H1 (cell line): ENCODE results near the gene MMP25. TPM values are rescaled to one million over a fixed set of nuclear protein-coding genes. Genes with fewer than 3 reads are reported as not detected.

Experiments used
- CTCF ChIA-PET: fragments of 300-600 bp; sonication (Branson Sonifier 250); formaldehyde crosslinking; loops from one replicate; lab custom pipeline; 2021; ENCODE audit not compliant: partially characterized antibody; lab: Charles Lee
- POLR2A ChIA-PET: fragments of 300-600 bp; sonication (Branson Sonifier 250); formaldehyde crosslinking; loops from one replicate; lab custom pipeline; 2021; ENCODE audit warnings: inconsistent platforms; ENCODE audit not compliant: partially characterized antibody; lab: Charles Lee
- DNase-seq, 2 experiments: peaks; one replicate each; pipeline versions ENCODE4 v3.0.0 to v3.0.0-alpha.2; 2010 to 2022; ENCODE audit warnings: low spot score in 2 of 2, low read depth in 1 of 2, mixed read lengths in 1 of 2
- FAIRE-seq: peaks from 2 replicates; lab custom pipeline; 2011; peaks lifted over from hg19 to GRCh38; lab: Jason Lieb, UNC
- H2AFZ ChIP-seq: 2 replicates; pipeline ENCODE4 v1.8.1; 2012; ENCODE audit warnings: low read length, inconsistent platforms
- H2AK5ac ChIP-seq: 2 replicates; pipeline ENCODE4 v1.6.1; 2013; ENCODE audit warnings: low read depth, low read length
- H2BK120ac ChIP-seq: replicated peaks from 2 replicates; pipeline ENCODE3; 2013; ENCODE audit warnings: low read depth, low read length, inconsistent platforms
- H2BK12ac ChIP-seq: 2 replicates; pipeline ENCODE4 v1.6.1; 2013; ENCODE audit warnings: low read depth, low read length
- H2BK15ac ChIP-seq: 2 replicates; pipeline ENCODE4 v1.6.1; 2013; ENCODE audit warnings: low read length
- H2BK20ac ChIP-seq: 2 replicates; pipeline ENCODE4 v1.6.1; 2013; ENCODE audit warnings: low read length
- H2BK5ac ChIP-seq: 2 replicates; pipeline ENCODE4 v1.6.1; 2013; ENCODE audit warnings: low read depth, low read length
- H3K14ac ChIP-seq: 2 replicates; pipeline ENCODE4 v1.6.1; 2013; ENCODE audit warnings: inconsistent platforms; ENCODE audit not compliant: insufficient read length
- H3K18ac ChIP-seq: 2 replicates; pipeline ENCODE4 v1.6.1; 2013; ENCODE audit warnings: low read length; ENCODE audit errors: extremely low read depth
- H3K23ac ChIP-seq: 2 replicates; pipeline ENCODE4 v1.6.1; 2013; ENCODE audit warnings: inconsistent platforms; ENCODE audit not compliant: insufficient read length
- H3K23me2 ChIP-seq: 2 replicates; pipeline ENCODE4 v1.6.1; 2013; ENCODE audit warnings: low read depth, low read length
- H3K27ac ChIP-seq: 2 replicates; pipeline ENCODE4 v1.6.1; 2011; ENCODE audit warnings: low read depth, low read length, inconsistent platforms
- H3K27me3 ChIP-seq, 4 experiments: replicated peaks in 1 of 4; 1 replicate in 1 of 4; 2 replicates in 3 of 4; pipeline versions ENCODE4 v1.6.1 to v1.8.1; 2011 to 2013; ENCODE audit warnings: low read length in 3 of 4, mild to moderate bottlenecking in 3 of 4, inconsistent platforms in 2 of 4, mixed read lengths in 2 of 4, moderate library complexity in 1 of 4; ENCODE audit not compliant: control insufficient read depth in 3 of 4, insufficient read depth in 3 of 4; ENCODE audit errors: extremely low read depth in 1 of 4
- H3K36me3 ChIP-seq, 4 experiments: 2 replicates each; pipeline versions ENCODE4 v1.6.1 to v1.8.1; 2011 to 2013; ENCODE audit warnings: mild to moderate bottlenecking in 4 of 4, low read length in 3 of 4, moderate library complexity in 2 of 4, control low read depth in 1 of 4, inconsistent platforms in 1 of 4; ENCODE audit not compliant: insufficient read depth in 4 of 4, control insufficient read depth in 2 of 4
- H3K4ac ChIP-seq: replicated peaks from 2 replicates; pipeline ENCODE3; 2013; ENCODE audit warnings: low read length, low read depth, mixed read lengths, inconsistent platforms; ENCODE audit not compliant: insufficient read length
- H3K4me1 ChIP-seq, 4 experiments: replicated peaks in 1 of 4; 1 replicate in 1 of 4; 2 replicates in 3 of 4; pipeline versions ENCODE4 v1.6.1 to v1.8.1; 2011 to 2013; ENCODE audit warnings: low read length in 3 of 4, inconsistent platforms in 2 of 4, mixed read lengths in 1 of 4; ENCODE audit not compliant: insufficient read depth in 4 of 4, control insufficient read depth in 3 of 4
- H3K4me2 ChIP-seq, 2 experiments: 2 replicates each; pipeline versions ENCODE4 v1.6.1 to v1.8.1; 2011 to 2013; ENCODE audit warnings: low read depth in 2 of 2, low read length in 2 of 2, control low read depth in 1 of 2, inconsistent platforms in 1 of 2, mild to moderate bottlenecking in 1 of 2; ENCODE audit not compliant: insufficient read depth in 1 of 2
- H3K4me3 ChIP-seq, 4 experiments: fragments of 200-600, 300-600 bp in 1 of 4; sonication (generic), shearing (Covaris generic), sonication (Bioruptor Twin) in 1 of 4; 2 replicates each; pipeline versions ENCODE4 v1.5.1 to v1.8.1; 2011 to 2016; ENCODE audit warnings: low read length in 4 of 4, low read depth in 3 of 4, control low read depth in 2 of 4, inconsistent platforms in 2 of 4, mild to moderate bottlenecking in 2 of 4, mixed read lengths in 1 of 4, moderate library complexity in 1 of 4; ENCODE audit not compliant: insufficient read depth in 2 of 4; ENCODE audit errors: extremely low read depth in 1 of 4
- H3K56ac ChIP-seq: replicated peaks from 2 replicates; pipeline ENCODE3; 2013; ENCODE audit warnings: low read depth, mild to moderate bottlenecking, mixed read lengths, low read length, inconsistent platforms; ENCODE audit not compliant: insufficient read length
- H3K79me1 ChIP-seq: 2 replicates; pipeline ENCODE4 v1.6.1; 2013; ENCODE audit warnings: low read depth, low read length, control low read depth
- H3K79me2 ChIP-seq, 2 experiments: 2 replicates each; pipeline versions ENCODE4 v1.6.1 to v1.8.1; 2012 to 2013; ENCODE audit warnings: low read length in 2 of 2, mild to moderate bottlenecking in 2 of 2, inconsistent platforms in 1 of 2; ENCODE audit not compliant: insufficient read depth in 2 of 2, control insufficient read depth in 1 of 2
- H3K9ac ChIP-seq, 4 experiments: replicated peaks in 1 of 4; 1 replicate in 1 of 4; 2 replicates in 3 of 4; pipeline versions ENCODE4 v1.6.1 to v1.8.1; 2011 to 2013; ENCODE audit warnings: low read depth in 3 of 4, low read length in 3 of 4, control low read depth in 2 of 4, mild to moderate bottlenecking in 2 of 4, moderate library complexity in 2 of 4, inconsistent platforms in 1 of 4; ENCODE audit errors: extremely low read depth in 1 of 4
- H3K9me3 ChIP-seq, 2 experiments: 2 replicates each; pipeline versions ENCODE4 v1.6.1 to v1.8.1; 2012 to 2013; ENCODE audit warnings: mild to moderate bottlenecking in 2 of 2, moderate library complexity in 2 of 2, control low read depth in 1 of 2, inconsistent platforms in 1 of 2, low read depth in 1 of 2, low read length in 1 of 2, mixed read lengths in 1 of 2; ENCODE audit not compliant: insufficient read depth in 2 of 2
- H4K20me1 ChIP-seq, 2 experiments: replicated peaks in 1 of 2; 2 replicates each; pipeline versions ENCODE3 to v1.8.1; 2011 to 2013; ENCODE audit warnings: inconsistent platforms in 2 of 2, low read length in 2 of 2, mild to moderate bottlenecking in 1 of 2; ENCODE audit not compliant: insufficient read depth in 2 of 2, control insufficient read depth in 1 of 2
- H4K5ac ChIP-seq: 2 replicates; pipeline ENCODE4 v1.6.1; 2013; ENCODE audit warnings: low read length, low read depth, mixed read lengths, inconsistent platforms; ENCODE audit not compliant: insufficient read length
- H4K8ac ChIP-seq: 2 replicates; pipeline ENCODE4 v1.8.0; 2013; ENCODE audit warnings: mild to moderate bottlenecking, moderate library complexity, low read length, inconsistent platforms; ENCODE audit not compliant: insufficient read depth; ENCODE audit errors: extremely low read depth
- H4K91ac ChIP-seq: replicated peaks from 2 replicates; pipeline ENCODE3; 2013; ENCODE audit warnings: low read length, mixed read lengths, inconsistent platforms; ENCODE audit not compliant: insufficient read length
- ASH2L ChIP-seq: fragments of 200-600, 300-600 bp; sonication (generic); IDR thresholded peaks from one replicate; pipeline ENCODE4 v1.7.1; 2017; ENCODE audit warnings: low read length
- BACH1 ChIP-seq: IDR thresholded peaks from 2 replicates; pipeline ENCODE4 v1.6.1; 2012; ENCODE audit warnings: low read length, improper control_type of control experiment
- CHD1 ChIP-seq: IDR thresholded peaks from 2 replicates; pipeline ENCODE4 v1.6.1; 2012; ENCODE audit warnings: low read depth, low read length, improper control_type of control experiment
- EGR1 ChIP-seq: IDR thresholded peaks from 2 replicates; pipeline ENCODE4 v1.6.1; 2011; ENCODE audit warnings: low read depth, low read length, borderline replicate concordance
- POLR2AphosphoS5 ChIP-seq: IDR thresholded peaks from 2 replicates; pipeline ENCODE4 v1.6.1; 2011; ENCODE audit warnings: low read depth, low read length
- SIRT6 ChIP-seq: IDR thresholded peaks from one replicate; pipeline ENCODE4 v1.7.1; 2012; ENCODE audit warnings: low read length, inconsistent platforms
- SP4 ChIP-seq: IDR thresholded peaks from 2 replicates; pipeline ENCODE4 v1.6.1; 2012; ENCODE audit warnings: low read length, inconsistent platforms
- WGBS, 2 experiments: shearing (Covaris generic) in 1 of 2; methylation state at CpG; one replicate each; pipeline versions ENCODE4 v1.1.6 to v1.1.7; 2013 to 2015; ENCODE audit warnings: low lambda C conversion rate in 2 of 2, mixed read lengths in 2 of 2, inconsistent platforms in 1 of 2, low coverage in 1 of 2, missing lambda C conversion rate in 1 of 2; ENCODE audit not compliant: insufficient replicate concordance in 2 of 2, insufficient coverage in 1 of 2, insufficient read length in 1 of 2; ENCODE audit errors: extremely low coverage in 1 of 2, missing lambda C conversion rate in 1 of 2; 5-methylcytosine and 5-hydroxymethylcytosine counted together
- polyA plus RNA-seq, 7 experiments: library from polyadenylated mRNA; depleted of rRNA in 3 of 7; stranded (reverse) in 5 of 7; unstranded in 2 of 7; fragments of >200 nt in 5 of 7; fragments of 200-250 nt in 2 of 7; gene quantifications; 1 replicate in 5 of 7; 2 replicates in 1 of 7; 4 replicates in 1 of 7; pipeline versions ENCODE4 v1.2.1 to v1.2.3, GENCODE V29; 2011 to 2013; ENCODE audit warnings: missing spikeins in 2 of 7, mixed read lengths in 2 of 7
- total RNA-seq: library from RNA; stranded (reverse); fragmentation: NEBNext Ultra II Directional; extraction: Animal tissue kit (Norgen Biotek cat#: 25700); gene quantifications from 2 replicates; pipeline ENCODE4 v1.2.1, GENCODE V29; 2021
- TF ChIP-seq, protein P1 (sequence below): IDR thresholded peaks from 2 replicates; pipeline ENCODE4 v1.6.1; 2012; ENCODE audit warnings: inconsistent platforms
- TF ChIP-seq, protein P2 (sequence below): IDR thresholded peaks from 2 replicates; pipeline ENCODE4 v1.6.1; 2011; ENCODE audit warnings: low read length, improper control_type of control experiment

Gene MMP25
- total and polyA plus RNA-seq, 2 of the 8 experiments (the other 6 are each of a cell fraction or from before 2014, with no cell fraction given): 7.7 to 26.7 TPM

DNA sequence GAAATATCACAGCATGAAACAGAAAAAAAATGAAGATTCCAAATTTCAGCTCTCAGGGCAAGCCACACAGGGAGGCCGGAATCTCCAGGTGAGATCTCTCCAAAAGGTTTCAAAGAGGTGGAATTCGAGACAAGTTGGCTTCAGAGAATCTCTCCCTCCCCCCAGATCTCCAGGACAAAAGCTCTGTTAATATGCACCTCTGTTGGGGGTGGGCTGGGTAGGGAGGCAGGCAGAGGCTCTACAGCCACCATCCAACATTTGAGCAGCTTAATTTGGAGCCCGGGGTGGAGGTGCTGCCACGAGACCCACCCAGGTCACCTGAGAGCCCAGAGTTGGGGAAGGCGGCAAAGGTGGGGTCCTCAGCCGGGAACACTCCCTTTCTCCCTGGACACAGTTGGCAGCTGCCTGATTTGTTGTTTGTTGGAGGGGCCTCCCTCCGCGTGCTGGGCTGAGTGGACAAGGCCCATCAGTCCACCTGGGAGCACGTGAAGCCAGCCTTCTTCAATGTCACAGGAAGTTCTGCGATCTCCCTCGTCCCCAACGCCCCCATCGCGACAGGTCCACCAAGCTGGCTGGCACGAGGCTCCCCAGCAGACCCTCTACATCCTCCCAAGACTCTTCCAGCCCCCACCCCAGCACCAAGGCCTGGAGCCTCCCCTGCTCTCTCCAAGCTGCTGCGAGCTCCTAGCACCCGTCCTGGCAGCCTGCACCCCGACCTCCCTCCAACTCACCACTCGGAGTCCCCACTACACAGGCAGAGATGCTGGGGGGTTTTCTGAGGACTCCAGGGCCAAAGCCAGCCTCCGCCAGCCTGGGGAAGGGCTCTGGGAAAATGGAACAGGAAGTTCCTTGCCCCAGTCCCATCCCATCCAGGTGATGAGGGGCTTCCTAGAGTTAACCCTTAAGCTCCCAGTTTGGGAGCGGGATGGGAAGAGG is 52.4 kb downstream of the MMP25 start, which contains the start of gene ZSCAN10:
TSS of gene ZSCAN10 (minus strand) at position 836 of the 936 bp plus-strand sequence. CDS start 6,357 bp downstream, outside the sequence.
- Histone ChIP-seq H4K20me1 (peaks cover 0 to 4% of the 10 kb centered on the region in 2 experiments), H2AK5ac (peak within 1 kb of the TSS; percentile 98), H2AFZ (no peak within 1 kb of the TSS), H3K14ac (peak within 1 kb of the TSS; percentile 95), H3K27ac (peak within 1 kb of the TSS; percentile 93), H3K23ac (no peak within 1 kb of the TSS), H3K27me3 (no peaks in the 10 kb centered on the region), H3K23me2 (peaks cover 20% of the 10 kb centered on the region), H2BK5ac (peak within 1 kb of the TSS; percentile 99), H3K4ac (peak within 1 kb of the TSS; percentile 100), H3K4me3 (peak within 1 kb of the TSS; percentile 67 to 96 (median 88)), H3K18ac (peak within 1 kb of the TSS; percentile 100), H3K9ac (peak within 1 kb of the TSS; percentile 55 to 88 (median 87)), H3K56ac (peak within 1 kb of the TSS; percentile 93), H4K5ac (peak within 1 kb of the TSS; percentile 99), H3K79me1 (peaks cover 4% of the 10 kb centered on the region; the same call in 1 of the 2 replicates), H2BK15ac (peak within 1 kb of the TSS; percentile 97), H3K4me1 (peaks cover 14 to 30% (median 16%) of the 10 kb centered on the region in 4 experiments), H2BK20ac (peak within 1 kb of the TSS; percentile 91; the same call in 1 of the 2 replicates), H4K91ac (peak within 1 kb of the TSS; percentile 100), H2BK120ac (peak within 1 kb of the TSS; percentile 99), H4K8ac (peak within 1 kb of the TSS; percentile 87; the same call in 1 of the 2 replicates), H3K36me3 (peaks cover 0 to 9% (median 0%) of the 10 kb centered on the region in 4 experiments; a peak in 2 of 8 replicates), H3K9me3 (no peaks in the 10 kb centered on the region), H3K4me2 (peak within 1 kb of the TSS; percentile 82 to 94), H3K79me2 (peaks cover 11 to 49% of the 10 kb centered on the region in 2 experiments; a peak in 3 of 4 replicates), H2BK12ac (peak within 1 kb of the TSS; percentile 98)
- ChIA-PET POLR2A (interaction anchor here (0.6 to 15.4 kb wide), 44 partner anchors 10 to 185 kb away, joined by 3 to 169 read pairs (median 6); partner anchors contain the start of genes CLDN6, CLDN9, HCFC1R1 and IL32), CTCF (interaction anchor here (0.5 to 36.8 kb wide), 19 partner anchors 10 to 80 kb away, joined by 3 to 619 read pairs (median 6); partner anchors contain the start of genes CLDN6, ZNF205 and ZNF213)
- 3% methylated on average over 15 of the region's 21 CpGs; no CpG with 5 or more reads in 1 of the 2 experiments for WGBS, 2 experiments
- DNase-seq (peak; percentile 72 to 86), FAIRE-seq (no peak)
- TF ChIP-seq SP4 (0 out of 2 replicates have a peak, but pooled peaks have one; percentile 18), CHD1 (peak; percentile 41; the same call in 1 of the 2 replicates), POLR2AphosphoS5 (peak; percentile 77), ASH2L (peak; percentile 51), SIRT6 (no peak), EGR1 (no peak), BACH1 (no peak)
- TF ChIP-seq, protein P1, sequence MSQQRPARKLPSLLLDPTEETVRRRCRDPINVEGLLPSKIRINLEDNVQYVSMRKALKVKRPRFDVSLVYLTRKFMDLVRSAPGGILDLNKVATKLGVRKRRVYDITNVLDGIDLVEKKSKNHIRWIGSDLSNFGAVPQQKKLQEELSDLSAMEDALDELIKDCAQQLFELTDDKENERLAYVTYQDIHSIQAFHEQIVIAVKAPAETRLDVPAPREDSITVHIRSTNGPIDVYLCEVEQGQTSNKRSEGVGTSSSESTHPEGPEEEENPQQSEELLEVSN: peak; percentile 55; the same call in 1 of the 2 replicates
- TF ChIP-seq, protein P2, sequence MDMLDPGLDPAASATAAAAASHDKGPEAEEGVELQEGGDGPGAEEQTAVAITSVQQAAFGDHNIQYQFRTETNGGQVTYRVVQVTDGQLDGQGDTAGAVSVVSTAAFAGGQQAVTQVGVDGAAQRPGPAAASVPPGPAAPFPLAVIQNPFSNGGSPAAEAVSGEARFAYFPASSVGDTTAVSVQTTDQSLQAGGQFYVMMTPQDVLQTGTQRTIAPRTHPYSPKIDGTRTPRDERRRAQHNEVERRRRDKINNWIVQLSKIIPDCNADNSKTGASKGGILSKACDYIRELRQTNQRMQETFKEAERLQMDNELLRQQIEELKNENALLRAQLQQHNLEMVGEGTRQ: peak; percentile 28; the same call in 1 of the 2 replicates
